Transverse colon (tissue), 4 donors: Measurements from ENCODE around the gene PSTPIP1. TPM values are rescaled to one million over a fixed set of nuclear protein-coding genes. Genes with fewer than 3 reads are reported as not detected.

Source experiments
- DNase-seq: peaks from one replicate; pipeline ENCODE4 v3.0.0-alpha.2; 2019
- H3K27ac ChIP-seq, 4 donors: fragments of 200-600 bp; sonication (generic); 2 replicates each; pipeline ENCODE4 v1.5.1; 2016 to 2018; ENCODE audit warnings: inconsistent platforms in 4 of 4
- H3K27me3 ChIP-seq: fragments of 200-600 bp; sonication (generic); 2 replicates; pipeline ENCODE4 v1.5.1; 2017; ENCODE audit warnings: inconsistent platforms
- H3K36me3 ChIP-seq, 4 donors: fragments of 200-600 bp; sonication (generic); 2 replicates each; pipeline ENCODE4 v1.5.1; 2017 to 2019; ENCODE audit warnings: inconsistent platforms in 4 of 4
- H3K4me1 ChIP-seq, 4 donors: fragments of 200-600 bp; sonication (generic); 2 replicates each; pipeline ENCODE4 v1.5.1; 2017 to 2020; ENCODE audit warnings: inconsistent platforms in 4 of 4
- H3K4me3 ChIP-seq, 4 donors: fragments of 200-600 bp; sonication (generic); 1 replicate in 1 of 4; 2 replicates in 3 of 4; pipeline versions ENCODE4 v1.5.1 to v1.6.1; 2017 to 2019; ENCODE audit warnings: inconsistent platforms in 4 of 4
- H3K9me3 ChIP-seq, 2 donors: fragments of 200-600 bp; sonication (generic); 2 replicates each; pipeline ENCODE4 v1.5.1; 2017 to 2019; ENCODE audit warnings: inconsistent platforms in 2 of 2
- EP300 ChIP-seq: sonication (generic); formaldehyde crosslinking; IDR thresholded peaks from one replicate; pipeline ENCODE4 v1.6.1; 2017; ENCODE audit warnings: antibody characterized with exemption, low read depth
- POLR2A ChIP-seq: fragments of 450-650 bp; IDR thresholded peaks from one replicate; pipeline ENCODE4 v1.6.1; 2016; ENCODE audit warnings: antibody characterized with exemption, mild to moderate bottlenecking, moderate library complexity
- POLR2AphosphoS5 ChIP-seq, 3 donors: sonication (generic); formaldehyde crosslinking; IDR thresholded peaks; one replicate each; pipeline ENCODE4 v1.6.1; 2016; ENCODE audit warnings: antibody characterized with exemption in 3 of 3
- WGBS, 2 donors: methylation state at CpG; one replicate each; pipeline ENCODE4 v1.1.5; 2018; ENCODE audit warnings: low coverage in 1 of 2; 5-methylcytosine and 5-hydroxymethylcytosine counted together
- in situ Hi-C, 4 donors: fragments of 200-750 bp; cut with MboI; loops; one replicate each; pipeline versions ENCODE4 v1.15.0 to v1.15.1; 2017; ENCODE audit warnings: low sequenced_read_pairs in 3 of 4, low pct_ligation_motif_present in 1 of 4, low pct_unique_long_range_greater_than_20kb in 1 of 4
- intact Hi-C: fragments of 100-400 bp; cut with DNase I; formaldehyde crosslinking; loops from one replicate; pipeline ENCODE4 v1.15.1; 2023; ENCODE audit warnings: low total_unique reads
- total RNA-seq, 4 donors: library from RNA; depleted of rRNA; stranded (reverse); fragments of >200 nt; gene quantifications; one replicate each; pipeline ENCODE4 v1.1.0, GENCODE V29; 2016
- TF ChIP-seq, protein P1 (sequence below), 5 experiments: fragments of 200-600 bp in 3 of 5; fragments of 450-650 bp in 2 of 5; sonication (generic) in 3 of 5; IDR thresholded peaks; 1 replicate in 2 of 5; 2 replicates in 3 of 5; pipeline ENCODE4 v1.5.1; 2016 to 2017; ENCODE audit warnings: antibody characterized with exemption in 5 of 5, inconsistent platforms in 3 of 5, mild to moderate bottlenecking in 2 of 5, moderate library complexity in 1 of 5

Gene PSTPIP1
- total RNA-seq, 4 donors from 2014 or later: 1.4 to 35.2 (median 8.7) TPM

DNA sequence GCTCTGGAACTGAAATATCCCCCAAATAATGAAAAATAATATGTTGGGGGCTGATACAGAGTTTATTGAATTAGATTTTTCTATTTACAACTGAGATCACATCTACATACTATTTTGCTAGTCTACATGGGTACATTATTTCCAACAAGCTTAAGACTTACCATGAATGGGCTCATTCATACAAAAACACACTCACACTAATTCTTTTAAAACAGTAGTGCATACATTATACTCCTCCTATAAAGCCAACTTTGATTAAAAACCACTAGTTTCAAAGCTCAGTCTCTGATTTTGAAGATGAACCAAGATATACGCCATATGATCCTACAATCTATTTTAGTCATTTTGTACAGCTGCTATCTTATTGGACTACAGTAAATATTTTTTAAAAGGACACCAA lies 51.1 kb downstream of the PSTPIP1 start:
- H3K36me3 ChIP-seq: peaks cover 0 to 30% (median 10%) of the 10 kb centered on the region in 4 donors
- no peak overlapping the region for H3K27ac ChIP-seq
- H3K27me3 ChIP-seq: no peaks in the 10 kb centered on the region
- H3K4me3 ChIP-seq: no peak overlapping the region
- DNase-seq: no peak
- H3K9me3 ChIP-seq: no peaks in the 10 kb centered on the region
- in situ Hi-C loops: no loop called here
- peaks cover 0 to 20% (median 11%) of the 10 kb centered on the region in 4 donors for H3K4me1 ChIP-seq
- WGBS, 2 donors: 92 to 94% methylated on average over 1 of the region's 1 CpG
- no peak for TF ChIP-seq EP300
- no peak for TF ChIP-seq POLR2AphosphoS5 (IDR thresholded peaks at IDR 0.05)
- TF ChIP-seq, protein P1, sequence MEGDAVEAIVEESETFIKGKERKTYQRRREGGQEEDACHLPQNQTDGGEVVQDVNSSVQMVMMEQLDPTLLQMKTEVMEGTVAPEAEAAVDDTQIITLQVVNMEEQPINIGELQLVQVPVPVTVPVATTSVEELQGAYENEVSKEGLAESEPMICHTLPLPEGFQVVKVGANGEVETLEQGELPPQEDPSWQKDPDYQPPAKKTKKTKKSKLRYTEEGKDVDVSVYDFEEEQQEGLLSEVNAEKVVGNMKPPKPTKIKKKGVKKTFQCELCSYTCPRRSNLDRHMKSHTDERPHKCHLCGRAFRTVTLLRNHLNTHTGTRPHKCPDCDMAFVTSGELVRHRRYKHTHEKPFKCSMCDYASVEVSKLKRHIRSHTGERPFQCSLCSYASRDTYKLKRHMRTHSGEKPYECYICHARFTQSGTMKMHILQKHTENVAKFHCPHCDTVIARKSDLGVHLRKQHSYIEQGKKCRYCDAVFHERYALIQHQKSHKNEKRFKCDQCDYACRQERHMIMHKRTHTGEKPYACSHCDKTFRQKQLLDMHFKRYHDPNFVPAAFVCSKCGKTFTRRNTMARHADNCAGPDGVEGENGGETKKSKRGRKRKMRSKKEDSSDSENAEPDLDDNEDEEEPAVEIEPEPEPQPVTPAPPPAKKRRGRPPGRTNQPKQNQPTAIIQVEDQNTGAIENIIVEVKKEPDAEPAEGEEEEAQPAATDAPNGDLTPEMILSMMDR (IDR thresholded peaks at IDR 0.05): no peak
- no peak for TF ChIP-seq POLR2A
- intact Hi-C loops: no loop called here

DNA sequence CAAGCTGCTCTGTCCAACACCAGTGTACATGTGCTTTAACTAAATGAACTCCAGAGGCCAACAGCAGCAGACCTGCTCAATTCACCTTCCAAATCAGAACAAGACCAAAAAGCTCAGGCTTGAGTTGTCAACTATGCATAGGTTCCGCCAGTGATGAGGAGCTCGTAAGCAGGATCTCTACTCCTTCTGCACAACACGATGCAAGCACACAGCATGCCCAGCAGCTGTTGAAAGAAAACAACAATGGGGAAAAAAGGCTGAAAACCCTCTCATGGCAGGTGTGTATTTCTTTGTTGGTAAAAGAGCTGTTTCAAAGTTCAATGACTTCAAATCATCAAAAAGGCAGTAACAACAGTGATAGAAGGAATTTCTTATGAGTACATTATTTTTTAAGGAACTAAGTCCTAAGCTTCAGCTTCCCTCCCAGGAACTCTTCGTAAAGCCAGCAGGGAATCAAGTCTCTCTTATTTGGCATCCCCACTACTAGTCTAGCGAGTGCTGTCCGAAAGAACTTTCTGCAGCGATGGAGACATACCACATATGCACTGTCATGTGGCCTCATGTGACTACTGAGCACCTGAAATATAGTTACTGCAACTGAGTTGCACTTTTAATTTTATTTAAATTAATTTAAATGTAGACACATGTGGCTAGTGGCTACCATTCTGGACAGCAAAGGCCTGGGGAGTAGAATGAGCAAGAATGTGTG lies 51.9 kb downstream of the PSTPIP1 start:
- no peaks in the 10 kb centered on the region for H3K9me3 ChIP-seq
- WGBS, 2 donors: 78 to 95% methylated on average over 3 to 7 of the region's 7 CpGs
- in situ Hi-C loops (no loop called here), intact Hi-C loops (no loop called here)
- no peaks in the 10 kb centered on the region for H3K27me3 ChIP-seq
- DNase-seq: no peak
- H3K27ac ChIP-seq: no peak overlapping the region
- TF ChIP-seq EP300 (no peak), POLR2A (no peak), POLR2AphosphoS5 (IDR thresholded peaks at IDR 0.05) (no peak)
- TF ChIP-seq, protein P1 (IDR thresholded peaks at IDR 0.05): no peak
- peaks cover 0 to 33% (median 14%) of the 10 kb centered on the region in 4 donors for H3K36me3 ChIP-seq
- no peak overlapping the region for H3K4me3 ChIP-seq
- H3K4me1 ChIP-seq: peaks cover 0 to 20% (median 11%) of the 10 kb centered on the region in 4 donors

DNA sequence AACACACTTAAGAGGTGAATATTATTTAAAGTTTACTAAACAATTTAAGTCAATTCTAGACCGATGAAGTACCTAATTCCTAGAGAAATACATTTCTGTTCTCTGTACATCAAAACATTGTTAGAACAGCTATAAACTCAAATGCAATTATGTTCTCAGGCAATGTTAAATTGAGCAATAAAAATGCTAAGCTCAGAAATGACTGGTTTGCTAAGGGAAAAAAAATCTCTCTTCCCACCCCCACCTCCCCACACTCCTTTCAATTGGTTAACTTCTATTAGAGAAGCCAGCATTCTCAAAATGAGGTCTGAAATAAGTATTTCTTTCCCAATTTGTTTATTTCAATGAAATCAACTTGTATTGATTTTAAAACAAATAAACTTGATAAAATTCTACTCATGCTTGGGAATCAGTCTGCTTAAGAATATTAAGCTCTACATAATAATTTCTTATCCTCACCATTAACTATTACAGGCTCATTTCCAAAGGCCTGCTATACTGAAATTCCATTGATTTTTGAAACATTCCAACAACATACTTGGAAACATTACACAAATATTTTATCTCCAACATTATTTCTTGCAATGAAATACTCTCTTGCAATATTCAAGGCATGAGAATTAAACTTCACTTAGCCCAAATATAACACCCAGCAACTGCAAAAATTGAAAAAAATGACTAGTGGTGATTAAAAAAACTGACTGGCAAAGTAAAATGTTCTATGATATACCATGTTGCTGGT lies 53.4 kb downstream of the PSTPIP1 start:
- Histone ChIP-seq H3K4me1 (peaks cover 0 to 17% (median 7%) of the 10 kb centered on the region in 4 donors), H3K27ac (no peak overlapping the region), H3K27me3 (no peaks in the 10 kb centered on the region), H3K36me3 (peaks cover 0 to 45% (median 18%) of the 10 kb centered on the region in 4 donors), H3K4me3 (no peak overlapping the region), H3K9me3 (no peaks in the 10 kb centered on the region)
- intact Hi-C loops (no loop called here), in situ Hi-C loops (no loop called here)
- no peak for TF ChIP-seq POLR2AphosphoS5 (IDR thresholded peaks at IDR 0.05)
- no peak for TF ChIP-seq POLR2A
- no peak for TF ChIP-seq EP300
- TF ChIP-seq, protein P1 (IDR thresholded peaks at IDR 0.05): no peak
- WGBS, 2 donors: 51 to 71% methylated on average over 1 of the region's 1 CpG
- no peak for DNase-seq

DNA sequence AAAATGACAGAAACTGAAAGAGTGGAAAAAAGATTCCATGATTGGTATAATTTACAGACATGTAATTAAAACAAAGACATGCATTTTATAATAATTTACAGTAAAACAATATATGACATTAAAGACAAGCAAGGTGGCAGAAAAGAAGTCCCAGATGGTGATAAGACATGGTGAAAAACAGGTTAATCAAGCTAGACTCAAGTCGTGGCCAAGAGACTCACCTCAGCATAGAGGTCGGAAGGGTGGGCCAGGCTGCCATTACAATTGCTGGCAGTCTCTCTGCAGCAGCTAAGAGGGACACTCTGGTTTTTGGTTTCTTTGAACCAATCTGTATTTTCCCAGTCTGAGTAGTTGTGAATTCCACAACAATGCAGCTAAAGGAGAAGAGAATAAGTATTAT lies 57.6 kb downstream of the PSTPIP1 start:
- Histone ChIP-seq H3K27ac (no peak overlapping the region), H3K4me1 (peaks cover 0 to 13% (median 9%) of the 10 kb centered on the region in 4 donors), H3K4me3 (no peak overlapping the region), H3K9me3 (no peaks in the 10 kb centered on the region), H3K27me3 (no peaks in the 10 kb centered on the region), H3K36me3 (peaks cover 0 to 23% (median 10%) of the 10 kb centered on the region in 4 donors)
- TF ChIP-seq EP300 (no peak), POLR2A (no peak), POLR2AphosphoS5 (IDR thresholded peaks at IDR 0.05) (no peak)
- TF ChIP-seq, protein P1 (IDR thresholded peaks at IDR 0.05): no peak
- no peak for DNase-seq
- in situ Hi-C loops (no loop called here), intact Hi-C loops (no loop called here)
- 52 to 58% methylated on average over 2 of the region's 2 CpGs for WGBS, 2 donors
